ENCODE measurements around the gene NCOA7.

The NCOA7 gene

GRCh38 chr6:125839471-125839870 is 48.7 kb downstream of the NCOA7 start:
- Histone ChIP-seq H3K18ac (ENCODE audit: low read length) (no peak overlapping the region), H3K27ac (replicated peaks; ENCODE audit: low read length) (no peak overlapping the region), H3K9me3 (replicated peaks in 1 of 2; ENCODE audit: control insufficient read depth in 2 of 2, insufficient read depth in 1 of 2, low read depth in 1 of 2, low read length in 2 of 2) (no peaks in the 10 kb centered on the region), H2BK5ac (ENCODE audit: low read length) (no peak overlapping the region), H4K8ac (ENCODE audit: low read depth, low read length) (no peak overlapping the region), H2BK120ac (ENCODE audit: low read depth, low read length) (no peak overlapping the region), H2AK5ac (ENCODE audit: low read depth, low read length) (no peak overlapping the region), H3K79me1 (ENCODE audit: low read depth, low read length) (no peaks in the 10 kb centered on the region), H2BK15ac (ENCODE audit: low read length) (no peak overlapping the region), H3K4me3 (ENCODE audit: low read length in 2 of 2) (no peak overlapping the region), H3K23ac (ENCODE audit: low read depth, low read length, poor library complexity) (no peak overlapping the region), H3K9ac (ENCODE audit: low read depth, low read length, poor library complexity) (no peak overlapping the region), H3K4me2 (ENCODE audit: insufficient read depth, low read length, poor library complexity, severe bottlenecking) (no peak overlapping the region), H3K14ac (ENCODE audit: low read length) (no peak overlapping the region), H3K27me3 (ENCODE audit: control insufficient read depth in 3 of 3, insufficient read depth in 3 of 3, low read depth in 1 of 3, low read length in 3 of 3) (no peaks in the 10 kb centered on the region), H4K91ac (ENCODE audit: low read depth, low read length, poor library complexity) (no peak overlapping the region), H3K4ac (ENCODE audit: low read length) (no peak overlapping the region), H2BK12ac (ENCODE audit: low read length) (no peak overlapping the region), H3K4me1 (ENCODE audit: control insufficient read depth in 2 of 2, insufficient read depth in 1 of 2, low read depth in 1 of 2, low read length in 2 of 2) (peaks cover 0 to 3% of the 10 kb centered on the region in 2 donors), H2AFZ (ENCODE audit: low read length) (no peak overlapping the region), H3K36me3 (replicated peaks in 1 of 2; ENCODE audit: control insufficient read depth in 2 of 2, insufficient read depth in 2 of 2, low read length in 2 of 2) (no peaks in the 10 kb centered on the region)
- no peak for DNase-seq (ENCODE audit: low spot score)
- no CpG with 5 or more reads among the region's 7 CpGs for WGBS, 2 donors (ENCODE audit: extremely low coverage in 2 of 2, insufficient read length in 2 of 2, insufficient replicate concordance in 1 of 2)

GRCh38 chr6:125839879-125840278 is 49.1 kb downstream of the NCOA7 start:
- no peak overlapping the region for H2BK12ac ChIP-seq (ENCODE audit: low read length)
- H3K27ac ChIP-seq (replicated peaks; ENCODE audit: low read length), result no peak overlapping the region
- H2BK120ac ChIP-seq (ENCODE audit: low read depth, low read length), result no peak overlapping the region
- no peak overlapping the region for H3K4me2 ChIP-seq (ENCODE audit: insufficient read depth, low read length, poor library complexity, severe bottlenecking)
- H3K9ac ChIP-seq (ENCODE audit: low read depth, low read length, poor library complexity), result no peak overlapping the region
- no peak overlapping the region for H3K14ac ChIP-seq (ENCODE audit: low read length)
- no peaks in the 10 kb centered on the region for H3K36me3 ChIP-seq (replicated peaks in 1 of 2; ENCODE audit: control insufficient read depth in 2 of 2, insufficient read depth in 2 of 2, low read length in 2 of 2)
- WGBS, 2 donors (ENCODE audit: extremely low coverage in 2 of 2, insufficient read length in 2 of 2, insufficient replicate concordance in 1 of 2), result no CpG with 5 or more reads among the region's 1 CpG
- H3K79me1 ChIP-seq (ENCODE audit: low read depth, low read length), result no peaks in the 10 kb centered on the region
- H3K9me3 ChIP-seq (replicated peaks in 1 of 2; ENCODE audit: control insufficient read depth in 2 of 2, insufficient read depth in 1 of 2, low read depth in 1 of 2, low read length in 2 of 2), result no peaks in the 10 kb centered on the region
- H3K4me3 ChIP-seq (ENCODE audit: low read length in 2 of 2), result no peak overlapping the region
- no peak overlapping the region for H3K18ac ChIP-seq (ENCODE audit: low read length)
- H3K27me3 ChIP-seq (ENCODE audit: control insufficient read depth in 3 of 3, insufficient read depth in 3 of 3, low read depth in 1 of 3, low read length in 3 of 3), result no peaks in the 10 kb centered on the region
- no peak overlapping the region for H4K91ac ChIP-seq (ENCODE audit: low read depth, low read length, poor library complexity)
- H3K4me1 ChIP-seq (ENCODE audit: control insufficient read depth in 2 of 2, insufficient read depth in 1 of 2, low read depth in 1 of 2, low read length in 2 of 2), result no peaks in the 10 kb centered on the region
- H2AFZ ChIP-seq (ENCODE audit: low read length), result no peak overlapping the region
- no peak overlapping the region for H2BK5ac ChIP-seq (ENCODE audit: low read length)
- H3K23ac ChIP-seq (ENCODE audit: low read depth, low read length, poor library complexity), result no peak overlapping the region
- H2AK5ac ChIP-seq (ENCODE audit: low read depth, low read length), result no peak overlapping the region
- no peak overlapping the region for H2BK15ac ChIP-seq (ENCODE audit: low read length)
- no peak overlapping the region for H4K8ac ChIP-seq (ENCODE audit: low read depth, low read length)
- no peak overlapping the region for H3K4ac ChIP-seq (ENCODE audit: low read length)
- DNase-seq (ENCODE audit: low spot score), result no peak

GRCh38 chr6:125841356-125842090 is 50.8 kb downstream of the NCOA7 start:
- Histone ChIP-seq H3K27ac (replicated peaks; ENCODE audit: low read length) (no peak overlapping the region), H3K14ac (ENCODE audit: low read length) (no peak overlapping the region), H3K4me1 (ENCODE audit: control insufficient read depth in 2 of 2, insufficient read depth in 1 of 2, low read depth in 1 of 2, low read length in 2 of 2) (no peaks in the 10 kb centered on the region), H2AK5ac (ENCODE audit: low read depth, low read length) (no peak overlapping the region), H2BK15ac (ENCODE audit: low read length) (no peak overlapping the region), H3K79me1 (ENCODE audit: low read depth, low read length) (no peaks in the 10 kb centered on the region), H2BK12ac (ENCODE audit: low read length) (no peak overlapping the region), H4K91ac (ENCODE audit: low read depth, low read length, poor library complexity) (no peak overlapping the region), H3K36me3 (replicated peaks in 1 of 2; ENCODE audit: control insufficient read depth in 2 of 2, insufficient read depth in 2 of 2, low read length in 2 of 2) (no peaks in the 10 kb centered on the region), H3K4me3 (ENCODE audit: low read length in 2 of 2) (no peak overlapping the region), H4K8ac (ENCODE audit: low read depth, low read length) (no peak overlapping the region), H3K9ac (ENCODE audit: low read depth, low read length, poor library complexity) (no peak overlapping the region), H3K23ac (ENCODE audit: low read depth, low read length, poor library complexity) (no peak overlapping the region), H2BK120ac (ENCODE audit: low read depth, low read length) (no peak overlapping the region), H2BK5ac (ENCODE audit: low read length) (no peak overlapping the region), H3K4me2 (ENCODE audit: insufficient read depth, low read length, poor library complexity, severe bottlenecking) (no peak overlapping the region), H3K27me3 (ENCODE audit: control insufficient read depth in 3 of 3, insufficient read depth in 3 of 3, low read depth in 1 of 3, low read length in 3 of 3) (no peaks in the 10 kb centered on the region), H3K18ac (ENCODE audit: low read length) (no peak overlapping the region), H3K4ac (ENCODE audit: low read length) (no peak overlapping the region), H3K9me3 (replicated peaks in 1 of 2; ENCODE audit: control insufficient read depth in 2 of 2, insufficient read depth in 1 of 2, low read depth in 1 of 2, low read length in 2 of 2) (no peaks in the 10 kb centered on the region), H2AFZ (ENCODE audit: low read length) (no peak overlapping the region)
- WGBS, 2 donors (ENCODE audit: extremely low coverage in 2 of 2, insufficient read length in 2 of 2, insufficient replicate concordance in 1 of 2), result no CpG with 5 or more reads among the region's 5 CpGs
- DNase-seq (ENCODE audit: low spot score), result no peak

GRCh38 chr6:125842091-125842626 is 51.4 kb downstream of the NCOA7 start:
- Histone ChIP-seq H2BK15ac (ENCODE audit: low read length) (no peak overlapping the region), H4K8ac (ENCODE audit: low read depth, low read length) (no peak overlapping the region), H2BK5ac (ENCODE audit: low read length) (no peak overlapping the region), H4K91ac (ENCODE audit: low read depth, low read length, poor library complexity) (no peak overlapping the region), H3K4me1 (ENCODE audit: control insufficient read depth in 2 of 2, insufficient read depth in 1 of 2, low read depth in 1 of 2, low read length in 2 of 2) (no peaks in the 10 kb centered on the region), H2BK12ac (ENCODE audit: low read length) (no peak overlapping the region), H3K18ac (ENCODE audit: low read length) (no peak overlapping the region), H2BK120ac (ENCODE audit: low read depth, low read length) (no peak overlapping the region), H3K4me2 (ENCODE audit: insufficient read depth, low read length, poor library complexity, severe bottlenecking) (no peak overlapping the region), H3K23ac (ENCODE audit: low read depth, low read length, poor library complexity) (no peak overlapping the region), H3K4me3 (ENCODE audit: low read length in 2 of 2) (no peak overlapping the region), H3K27me3 (ENCODE audit: control insufficient read depth in 3 of 3, insufficient read depth in 3 of 3, low read depth in 1 of 3, low read length in 3 of 3) (no peaks in the 10 kb centered on the region), H2AFZ (ENCODE audit: low read length) (no peak overlapping the region), H3K14ac (ENCODE audit: low read length) (no peak overlapping the region), H3K4ac (ENCODE audit: low read length) (no peak overlapping the region), H3K36me3 (replicated peaks in 1 of 2; ENCODE audit: control insufficient read depth in 2 of 2, insufficient read depth in 2 of 2, low read length in 2 of 2) (no peaks in the 10 kb centered on the region), H3K79me1 (ENCODE audit: low read depth, low read length) (no peaks in the 10 kb centered on the region), H3K27ac (replicated peaks; ENCODE audit: low read length) (no peak overlapping the region), H3K9me3 (replicated peaks in 1 of 2; ENCODE audit: control insufficient read depth in 2 of 2, insufficient read depth in 1 of 2, low read depth in 1 of 2, low read length in 2 of 2) (no peaks in the 10 kb centered on the region), H3K9ac (ENCODE audit: low read depth, low read length, poor library complexity) (no peak overlapping the region), H2AK5ac (ENCODE audit: low read depth, low read length) (no peak overlapping the region)
- no peak for DNase-seq (ENCODE audit: low spot score)
- WGBS, 2 donors (ENCODE audit: extremely low coverage in 2 of 2, insufficient read length in 2 of 2, insufficient replicate concordance in 1 of 2), result no CpG with 5 or more reads among the region's 5 CpGs
